Parathyroid adenoma (tissue), 2 donors: ENCODE results near the gene RIMS1.

Experiments used
- H2AFZ ChIP-seq: fragments of 300-600 bp; sonication (generic); one replicate; pipeline ENCODE4 v1.7.0; 2017; ENCODE audit warnings: antibody characterized with exemption, mild to moderate bottlenecking
- H3K27ac ChIP-seq: fragments of 300-600 bp; sonication (generic); one replicate; pipeline ENCODE4 v1.7.0; 2017
- H3K27me3 ChIP-seq: fragments of 300-600 bp; sonication (generic); one replicate; pipeline ENCODE4 v1.7.0; 2017; ENCODE audit warnings: low read length; ENCODE audit not compliant: control insufficient read depth, insufficient read depth
- H3K36me3 ChIP-seq: fragments of 300-600 bp; sonication (generic); one replicate; pipeline ENCODE4 v1.7.0; 2017; ENCODE audit warnings: low read length; ENCODE audit not compliant: control insufficient read depth, insufficient read depth
- H3K4me1 ChIP-seq: fragments of 300-600 bp; sonication (generic); one replicate; pipeline ENCODE4 v1.7.0; 2017; ENCODE audit warnings: control low read depth
- H3K4me2 ChIP-seq: fragments of 300-600 bp; sonication (generic); one replicate; pipeline ENCODE4 v1.7.0; 2017; ENCODE audit warnings: low read length
- H3K4me3 ChIP-seq: fragments of 300-600 bp; sonication (generic); one replicate; pipeline ENCODE4 v1.7.0; 2017; ENCODE audit warnings: low read depth, low read length
- H3K79me2 ChIP-seq: fragments of 300-600 bp; sonication (generic); one replicate; pipeline ENCODE4 v1.7.0; 2017; ENCODE audit warnings: control low read depth
- H3K9ac ChIP-seq: fragments of 300-600 bp; sonication (generic); one replicate; pipeline ENCODE4 v1.7.0; 2017; ENCODE audit warnings: mild to moderate bottlenecking
- H3K9me3 ChIP-seq: fragments of 300-600 bp; sonication (generic); one replicate; pipeline ENCODE4 v1.7.0; 2017; ENCODE audit warnings: low read length; ENCODE audit not compliant: control insufficient read depth
- CTCF ChIP-seq: fragments of 300-600 bp; sonication (generic); IDR thresholded peaks from one replicate; pipeline ENCODE4 v1.7.0; 2017; ENCODE audit warnings: antibody characterized with exemption, mild to moderate bottlenecking
- donor health status: primary hyperparathyroidism.

Gene RIMS1

GRCh38 chr6:72371473-72371872, 485.1 kb downstream of the RIMS1 start:
- H3K4me3 ChIP-seq = no peak overlapping the region
- no peaks in the 10 kb centered on the region for H3K36me3 ChIP-seq
- no peak overlapping the region for H2AFZ ChIP-seq
- no peak overlapping the region for H3K9ac ChIP-seq
- TF ChIP-seq CTCF = no peak
- no peaks in the 10 kb centered on the region for H3K79me2 ChIP-seq
- no peaks in the 10 kb centered on the region for H3K4me1 ChIP-seq
- H3K9me3 ChIP-seq = no peaks in the 10 kb centered on the region
- no peak overlapping the region for H3K4me2 ChIP-seq
- H3K27me3 ChIP-seq = no peaks in the 10 kb centered on the region
- no peak overlapping the region for H3K27ac ChIP-seq

GRCh38 chr6:72374172-72374571, 487.8 kb downstream of the RIMS1 start:
- Histone ChIP-seq H2AFZ (no peak overlapping the region), H3K27ac (no peak overlapping the region), H3K4me1 (no peaks in the 10 kb centered on the region), H3K27me3 (no peaks in the 10 kb centered on the region), H3K36me3 (no peaks in the 10 kb centered on the region), H3K4me3 (no peak overlapping the region), H3K79me2 (no peaks in the 10 kb centered on the region), H3K4me2 (no peak overlapping the region), H3K9me3 (no peaks in the 10 kb centered on the region), H3K9ac (no peak overlapping the region)
- TF ChIP-seq CTCF = no peak

GRCh38 chr6:72374857-72375256, 488.5 kb downstream of the RIMS1 start:
- Histone ChIP-seq H3K27me3 (no peaks in the 10 kb centered on the region), H3K27ac (no peak overlapping the region), H3K9me3 (no peaks in the 10 kb centered on the region), H3K4me1 (no peaks in the 10 kb centered on the region), H3K4me3 (no peak overlapping the region), H2AFZ (no peak overlapping the region), H3K36me3 (no peaks in the 10 kb centered on the region), H3K9ac (no peak overlapping the region), H3K79me2 (no peaks in the 10 kb centered on the region), H3K4me2 (no peak overlapping the region)
- TF ChIP-seq CTCF = no peak

GRCh38 chr6:72376736-72377135, 490.4 kb downstream of the RIMS1 start:
- no peaks in the 10 kb centered on the region for H3K9me3 ChIP-seq
- no peak overlapping the region for H2AFZ ChIP-seq
- no peak for TF ChIP-seq CTCF
- H3K4me3 ChIP-seq = no peak overlapping the region
- no peaks in the 10 kb centered on the region for H3K36me3 ChIP-seq
- no peak overlapping the region for H3K9ac ChIP-seq
- no peaks in the 10 kb centered on the region for H3K27me3 ChIP-seq
- no peak overlapping the region for H3K4me2 ChIP-seq
- no peak overlapping the region for H3K27ac ChIP-seq
- no peaks in the 10 kb centered on the region for H3K4me1 ChIP-seq
- no peaks in the 10 kb centered on the region for H3K79me2 ChIP-seq

- no peaks in the 10 kb centered on the region for H3K79me2 ChIP-seq
- no peak overlapping the region for H3K4me3 ChIP-seq
- TF ChIP-seq CTCF = no peak
- H2AFZ ChIP-seq = no peak overlapping the region
- no peaks in the 10 kb centered on the region for H3K4me1 ChIP-seq
- H3K27ac ChIP-seq = no peak overlapping the region
- H3K9ac ChIP-seq = no peak overlapping the region
- no peaks in the 10 kb centered on the region for H3K36me3 ChIP-seq
- H3K4me2 ChIP-seq = no peak overlapping the region
- no peaks in the 10 kb centered on the region for H3K27me3 ChIP-seq
- no peaks in the 10 kb centered on the region for H3K9me3 ChIP-seq
Observed at GRCh38 chr6:72381076-72381475, 494.7 kb downstream of the RIMS1 start.
